HG03558 (cell line): ENCODE data around the gene ATF7.
"Not testable (repeated sequence)": the region's sequence is repeated elsewhere in the genome, so short reads cannot be mapped to it uniquely, and the experiment has no call there.

ENCODE experiments used
- ATAC-seq: cut with Tn5 transposase; IDR thresholded peaks from one replicate; pipeline ENCODE4 v1.9.1; 2021; ENCODE audit warnings: moderate number of reproducible peaks; ENCODE audit not compliant: unreplicated experiment; ENCODE audit errors: extremely low read depth

ATF7 gene

GRCh38 chr12:53492188-53492587 is 134.0 kb downstream of the ATF7 start:
- ATAC-seq, result no peak

- ATAC-seq, result no peak
These were observed 136.8 kb downstream of the ATF7 start for GRCh38 chr12:53489242-53489864.

GRCh38 chr12:53486736-53487487 is 139.3 kb downstream of the ATF7 start:
- ATAC-seq, result no peak

- ATAC-seq, result no peak
These were observed 140.0 kb downstream of the ATF7 start for GRCh38 chr12:53485955-53486735.

DNA sequence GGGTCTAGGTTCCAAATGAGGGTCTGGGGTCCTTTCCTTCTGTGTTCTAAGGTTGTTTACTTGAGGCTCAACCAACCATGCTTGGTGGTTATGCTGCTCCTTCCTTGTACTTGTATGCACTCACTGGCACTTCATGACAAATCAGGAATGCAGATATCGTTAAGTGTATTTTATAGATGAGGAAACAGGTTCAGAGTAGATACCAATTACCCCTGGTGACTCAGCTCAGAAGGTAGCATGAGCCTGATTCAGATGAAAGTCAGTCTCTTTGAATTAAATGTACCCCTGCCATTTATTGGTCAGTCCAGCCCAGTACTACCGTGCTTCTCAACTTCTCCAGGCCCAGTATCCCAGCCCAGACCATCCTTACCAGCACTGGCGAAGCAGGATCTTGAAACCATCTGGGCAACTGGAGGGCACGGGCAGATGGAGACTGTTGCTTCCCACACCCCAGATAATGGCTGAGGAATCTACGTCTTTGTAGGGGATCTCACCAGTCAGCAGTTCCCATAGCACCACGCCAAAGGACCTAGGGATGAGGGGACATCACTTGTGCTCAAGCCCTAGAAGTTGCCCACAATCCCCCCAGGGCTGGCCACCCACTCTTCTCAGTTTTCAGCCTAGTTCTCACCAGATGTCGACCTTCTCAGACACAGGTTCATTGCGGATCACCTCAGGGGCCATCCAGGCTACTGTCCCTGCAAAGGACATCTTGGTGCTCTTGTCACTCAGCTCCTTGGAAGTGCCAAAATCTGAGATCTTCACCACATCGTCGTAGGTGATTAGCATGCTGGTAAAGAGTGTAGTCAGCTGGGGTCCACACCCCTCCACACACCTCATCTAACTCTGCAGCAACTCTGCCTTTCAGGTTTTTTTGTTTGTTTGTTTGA is 141.3 kb downstream of the ATF7 start:
- ATAC-seq, result no peak

DNA sequence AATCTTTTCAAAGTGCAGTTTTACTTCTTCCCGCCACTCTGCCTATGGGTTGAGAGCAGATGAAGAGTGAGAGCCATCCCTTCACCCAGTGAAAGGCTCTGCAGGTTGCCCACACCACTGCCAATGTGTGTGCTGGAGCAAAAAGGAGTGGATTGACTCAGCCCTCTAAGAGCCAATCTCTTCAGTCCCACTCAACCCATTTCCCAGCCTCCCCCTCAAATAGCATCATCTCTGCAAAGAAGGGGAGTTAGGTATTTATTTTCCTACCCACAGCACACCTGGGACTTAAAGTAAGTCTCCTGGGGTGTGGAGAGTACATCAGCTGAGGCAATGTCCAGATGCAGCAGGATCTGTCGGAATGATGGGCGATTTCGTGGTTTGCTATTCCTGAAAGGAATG is 142.2 kb downstream of the ATF7 start:
- no peak for ATAC-seq

- no peak for ATAC-seq
These were observed 142.8 kb downstream of the ATF7 start for GRCh38 chr12:53483225-53483978.

DNA sequence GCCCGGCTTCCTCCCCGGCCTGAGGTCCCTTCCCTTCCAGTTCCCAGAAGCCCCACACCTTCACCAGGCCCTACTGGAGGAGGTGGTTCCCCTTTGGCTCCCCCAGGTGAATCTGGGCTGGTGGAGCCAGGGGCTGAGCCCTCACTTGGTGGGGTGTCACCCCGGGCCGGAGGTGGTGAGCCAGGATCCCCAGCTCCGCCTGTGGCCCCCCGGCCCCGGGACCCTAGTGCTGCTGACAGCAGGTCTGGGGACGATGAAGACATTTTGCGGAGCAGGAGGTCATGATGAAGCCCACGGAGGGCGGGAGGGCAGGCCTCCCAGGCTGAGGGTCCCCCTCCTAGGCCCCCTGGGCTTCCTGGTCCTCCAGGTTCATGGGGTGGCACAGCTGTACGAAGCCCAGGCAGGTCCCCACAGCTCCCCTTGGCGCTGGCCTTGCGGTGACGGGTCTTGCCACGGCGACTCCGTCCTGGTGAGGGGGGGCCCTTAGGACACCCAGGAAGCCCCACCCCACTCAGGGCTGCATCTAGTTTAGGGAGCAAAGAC is 143.5 kb downstream of the ATF7 start:
- no peak for ATAC-seq

DNA sequence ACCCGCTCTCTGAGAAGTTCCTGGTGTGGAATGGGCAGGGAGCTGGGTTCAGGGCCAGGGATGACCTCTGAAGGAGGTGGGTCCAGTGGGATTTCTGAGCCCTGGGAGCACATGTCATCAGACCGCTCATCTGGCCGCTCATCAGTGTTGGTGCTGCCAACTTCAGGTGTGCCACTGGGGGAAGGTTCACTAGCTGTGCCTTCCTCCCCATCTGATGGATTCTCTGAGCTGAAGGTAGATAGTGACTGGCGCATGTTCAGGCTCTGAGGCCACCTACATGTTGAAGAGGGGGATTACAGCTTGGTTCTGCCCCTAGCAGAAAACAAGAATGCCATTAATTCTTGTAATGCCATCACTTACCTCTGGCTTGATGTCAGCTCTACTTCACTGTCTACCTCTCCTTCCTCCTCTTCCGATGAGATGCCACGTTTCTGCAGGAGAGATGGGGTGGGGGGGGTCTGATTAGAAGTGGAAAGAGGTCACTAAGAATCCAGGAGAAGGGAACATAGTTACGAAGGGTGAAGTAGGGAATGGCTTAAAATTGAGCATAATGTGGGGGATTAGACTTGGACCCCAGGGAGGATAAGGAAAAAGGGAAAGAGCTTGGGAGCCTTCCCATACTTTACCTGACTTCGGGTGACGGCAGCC is 144.1 kb downstream of the ATF7 start:
- no peak for ATAC-seq

DNA sequence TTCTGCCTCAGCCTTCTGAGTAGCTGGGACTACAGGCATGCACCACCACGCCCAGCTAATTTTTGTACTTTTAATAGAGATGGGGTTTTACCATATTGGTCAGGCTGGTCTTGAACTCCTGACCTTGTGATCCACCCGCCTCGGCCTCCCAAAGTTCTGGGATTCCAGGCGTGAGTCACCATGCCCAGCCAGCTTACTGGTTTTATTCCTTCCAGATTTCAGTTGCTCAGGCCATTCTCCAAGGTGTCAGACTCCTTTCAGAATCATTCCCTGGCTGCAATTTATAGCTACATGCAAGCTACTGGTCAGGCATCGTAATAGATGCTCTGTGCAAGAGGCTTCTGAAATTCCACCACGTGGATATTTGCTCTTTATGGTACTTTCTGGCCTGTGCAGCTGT is 144.7 kb downstream of the ATF7 start:
- ATAC-seq, result not testable (repeated sequence)

DNA sequence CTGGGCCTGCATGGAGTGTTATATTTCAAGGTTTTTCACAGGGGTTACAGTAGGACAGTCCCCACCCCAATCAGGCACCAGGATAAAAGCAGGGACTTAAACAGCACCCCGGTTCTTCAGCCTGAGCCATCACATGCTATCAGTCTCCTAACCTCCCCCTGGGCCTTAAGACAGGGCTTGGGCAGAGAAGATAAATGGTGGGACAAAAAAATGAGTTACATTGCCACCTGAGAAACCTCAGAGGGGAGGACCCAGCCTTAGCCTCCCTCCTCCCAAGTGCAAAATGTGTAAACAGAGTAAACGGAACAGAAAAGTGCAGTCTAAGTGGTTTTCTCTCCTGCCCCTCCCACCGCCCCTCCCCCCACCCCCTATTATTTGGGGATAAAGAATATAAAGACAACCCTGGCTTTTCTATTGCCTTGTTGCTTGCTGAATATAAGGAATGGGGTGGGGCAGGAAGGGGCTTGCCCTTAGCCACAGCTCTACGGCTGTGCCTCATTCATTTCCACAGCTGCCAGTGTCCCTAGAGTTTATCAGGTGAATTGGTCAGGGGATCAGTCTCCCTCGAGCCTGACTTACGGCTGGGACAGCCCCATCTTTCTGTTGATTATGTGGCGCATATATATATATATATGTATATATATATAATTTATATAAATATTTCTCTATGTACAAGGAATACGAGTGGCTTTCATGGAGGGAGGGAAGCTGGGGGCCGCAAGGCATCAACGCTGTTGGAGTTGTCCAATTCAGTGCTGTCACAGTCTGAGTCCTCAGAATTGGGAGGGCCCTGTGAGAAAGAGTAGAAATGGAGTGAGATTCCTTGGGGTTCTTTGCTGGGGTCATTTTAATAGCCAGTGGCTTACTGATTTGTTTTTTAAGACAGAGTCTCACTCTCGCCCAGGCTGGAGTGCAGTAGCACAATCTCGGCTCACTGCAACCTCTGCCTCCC is 145.4 kb downstream of the ATF7 start:
- no peak for ATAC-seq

DNA sequence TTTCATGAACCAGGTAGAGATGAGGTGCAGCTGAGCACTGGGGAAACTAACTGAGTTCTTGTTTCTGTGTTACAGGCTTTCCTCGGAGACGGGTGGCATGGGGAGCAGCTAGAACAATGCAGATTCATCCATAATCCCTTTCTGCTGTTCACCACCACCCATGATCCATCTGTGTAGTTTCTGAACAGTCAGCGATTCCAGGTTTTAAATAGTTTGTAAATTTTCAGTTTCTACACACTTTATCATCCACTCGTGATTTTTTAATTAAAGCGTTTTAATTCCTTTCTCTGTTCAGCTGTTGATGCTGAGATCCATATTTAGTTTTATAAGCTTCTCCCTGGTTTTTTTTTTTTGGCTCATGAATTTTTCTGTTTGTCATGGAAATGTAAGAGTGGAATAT is 146.9 kb downstream of the ATF7 start:
- no peak for ATAC-seq

GRCh38 chr12:53478865-53479264 is 147.3 kb downstream of the ATF7 start:
- ATAC-seq, result no peak

DNA sequence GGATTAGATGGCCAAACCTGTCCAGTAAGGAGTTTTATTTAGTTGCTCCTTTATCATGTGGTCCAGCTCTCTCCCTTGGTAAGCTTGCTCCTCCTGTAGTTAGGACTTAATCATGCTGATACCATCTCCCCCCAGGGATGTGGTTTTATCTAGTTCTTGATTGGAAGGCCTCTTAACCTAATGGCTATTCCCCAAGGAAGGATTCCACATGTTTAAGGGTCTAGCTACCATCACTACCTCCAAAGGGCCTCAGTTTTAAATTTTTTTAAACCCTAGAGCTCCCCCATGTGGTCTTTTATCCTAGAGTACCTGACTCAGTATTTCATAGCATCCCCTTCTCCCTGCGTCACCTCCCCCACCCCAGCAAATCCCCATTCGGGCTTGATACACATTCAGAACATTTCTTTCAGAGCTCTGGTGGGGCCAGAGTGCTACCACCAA is 149.4 kb downstream of the ATF7 start:
- ATAC-seq, result no peak

GRCh38 chr12:53474819-53475218 is 151.4 kb downstream of the ATF7 start:
- ATAC-seq, result no peak

DNA sequence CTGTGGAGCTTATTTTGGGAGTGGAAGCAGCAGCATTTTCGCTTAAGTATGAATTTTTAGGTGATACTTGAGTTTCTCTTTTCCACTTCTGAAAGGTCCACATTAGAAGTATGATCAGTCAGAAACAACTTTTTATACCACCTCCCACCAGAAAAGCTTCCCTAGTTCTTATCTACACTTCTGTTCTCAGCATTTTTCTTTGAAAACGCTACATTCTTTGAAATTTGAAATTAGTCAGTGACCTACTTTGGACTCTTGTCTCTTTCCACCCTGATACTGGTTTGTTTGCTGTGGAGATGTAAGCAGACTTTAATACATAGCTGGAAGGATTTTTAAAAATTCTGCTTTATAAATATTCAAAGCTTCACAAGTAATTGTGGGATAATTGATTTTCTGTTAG is 152.1 kb downstream of the ATF7 start:
- ATAC-seq, result no peak

- ATAC-seq, result no peak
These were observed 154.1 kb downstream of the ATF7 start for GRCh38 chr12:53472056-53472582.
